GM04503 (cell line): ENCODE measurements around the gene PDZD4.

Experiments
- DNase-seq: peaks from one replicate; pipeline ENCODE4 v3.0.0-alpha.2; 2012; ENCODE audit warnings: low read depth

Gene PDZD4

GRCh38 chrX:153786669-153787068 is 43.7 kb downstream of the PDZD4 start:
- DNase-seq = no peak

- DNase-seq = no peak
Observed at GRCh38 chrX:153784325-153784967, 45.9 kb downstream of the PDZD4 start.

- DNase-seq = no peak
Observed at GRCh38 chrX:153783378-153784013, 46.8 kb downstream of the PDZD4 start.

- no peak for DNase-seq
Observed at GRCh38 chrX:153782871-153783270, 47.5 kb downstream of the PDZD4 start.

- no peak for DNase-seq
Observed at GRCh38 chrX:153782313-153782712, 48.0 kb downstream of the PDZD4 start.

GRCh38 chrX:153781428-153782047 is 48.8 kb downstream of the PDZD4 start:
- DNase-seq = no peak

GRCh38 chrX:153780678-153781427 is 49.5 kb downstream of the PDZD4 start, which contains the start of gene SRPK3:
Gene SRPK3, plus strand, starts transcription at chrX:153781041. Its CDS starts 46 bp downstream, at chrX:153781087.
- DNase-seq = no peak

- no peak for DNase-seq
Observed at GRCh38 chrX:153779891-153780677, 50.3 kb downstream of the PDZD4 start.

GRCh38 chrX:153778684-153779101 is 51.7 kb downstream of the PDZD4 start:
- no peak for DNase-seq

GRCh38 chrX:153778181-153778580 is 52.2 kb downstream of the PDZD4 start:
- DNase-seq = no peak

GRCh38 chrX:153777261-153778090 is 52.9 kb downstream of the PDZD4 start:
- no peak for DNase-seq

GRCh38 chrX:153776611-153777045 is 53.7 kb downstream of the PDZD4 start:
- DNase-seq = no peak

GRCh38 chrX:153776120-153776599 is 54.2 kb downstream of the PDZD4 start:
- no peak for DNase-seq

- DNase-seq = no peak
Observed at GRCh38 chrX:153775293-153776119, 54.8 kb downstream of the PDZD4 start.

GRCh38 chrX:153774576-153775292 is 55.6 kb downstream of the PDZD4 start:
- DNase-seq = no peak

- no peak for DNase-seq
Observed at GRCh38 chrX:153773741-153774575, 56.4 kb downstream of the PDZD4 start.

GRCh38 chrX:153773218-153773611 is 57.1 kb downstream of the PDZD4 start:
- no peak for DNase-seq
